PC-9 (cell line): Measurements from ENCODE around the gene OPN4.

Experiments
- EZH2 ChIP-seq: fragments of 200-600 bp; sonication (generic); IDR thresholded peaks from 2 replicates; pipeline ENCODE4 v1.8.0; 2017; ENCODE audit warnings: antibody characterized with exemption, low read depth
- TF ChIP-seq, protein P1 (sequence below): fragments of 200-600 bp; sonication (generic); conservative IDR thresholded peaks from 2 replicates; pipeline ENCODE4 v1.6.1; 2017; ENCODE audit warnings: mixed run types, antibody characterized with exemption, mild to moderate bottlenecking, moderate library complexity

DNA sequence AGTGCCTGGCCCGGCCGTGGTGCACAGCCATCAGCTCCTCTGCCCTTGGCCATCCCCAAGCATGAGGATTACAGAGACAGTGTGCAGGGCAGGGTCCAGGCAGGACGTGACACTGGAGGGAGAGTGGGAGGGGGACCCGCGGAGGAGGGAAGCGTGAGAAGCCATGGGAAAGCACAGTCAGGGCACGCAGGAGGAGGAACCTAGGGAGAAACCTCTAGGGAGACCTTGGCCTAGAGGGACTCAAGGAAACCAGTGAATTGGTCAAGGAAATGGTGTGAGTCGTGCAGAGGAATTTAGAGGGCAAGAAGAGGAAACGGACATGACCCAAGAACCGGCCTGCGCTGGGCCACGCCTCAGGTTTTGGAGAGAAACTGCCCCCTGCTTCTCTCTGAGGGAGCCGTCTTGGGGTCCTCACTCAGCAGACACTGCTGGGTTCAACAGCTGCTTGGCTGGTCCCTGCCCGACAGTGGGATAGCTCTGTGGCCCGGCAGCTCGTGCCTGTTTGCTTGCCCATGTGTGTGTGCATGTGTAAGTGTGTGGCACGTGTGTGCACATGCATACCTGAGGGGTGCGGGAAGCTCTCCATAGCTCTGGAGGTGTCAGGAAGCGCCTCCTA, 3.2 kb downstream of the OPN4 start:
- TF ChIP-seq EZH2, result no peak
- TF ChIP-seq, protein P1, sequence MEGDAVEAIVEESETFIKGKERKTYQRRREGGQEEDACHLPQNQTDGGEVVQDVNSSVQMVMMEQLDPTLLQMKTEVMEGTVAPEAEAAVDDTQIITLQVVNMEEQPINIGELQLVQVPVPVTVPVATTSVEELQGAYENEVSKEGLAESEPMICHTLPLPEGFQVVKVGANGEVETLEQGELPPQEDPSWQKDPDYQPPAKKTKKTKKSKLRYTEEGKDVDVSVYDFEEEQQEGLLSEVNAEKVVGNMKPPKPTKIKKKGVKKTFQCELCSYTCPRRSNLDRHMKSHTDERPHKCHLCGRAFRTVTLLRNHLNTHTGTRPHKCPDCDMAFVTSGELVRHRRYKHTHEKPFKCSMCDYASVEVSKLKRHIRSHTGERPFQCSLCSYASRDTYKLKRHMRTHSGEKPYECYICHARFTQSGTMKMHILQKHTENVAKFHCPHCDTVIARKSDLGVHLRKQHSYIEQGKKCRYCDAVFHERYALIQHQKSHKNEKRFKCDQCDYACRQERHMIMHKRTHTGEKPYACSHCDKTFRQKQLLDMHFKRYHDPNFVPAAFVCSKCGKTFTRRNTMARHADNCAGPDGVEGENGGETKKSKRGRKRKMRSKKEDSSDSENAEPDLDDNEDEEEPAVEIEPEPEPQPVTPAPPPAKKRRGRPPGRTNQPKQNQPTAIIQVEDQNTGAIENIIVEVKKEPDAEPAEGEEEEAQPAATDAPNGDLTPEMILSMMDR, result no peak
